OCI-LY3 (cell line): ENCODE results near the gene CARTPT.

Experiments used
- H2AFZ ChIP-seq: fragments of 200-600, 300-600 bp; shearing (Covaris generic); 2 replicates; pipeline ENCODE4 v1.6.0; 2014; ENCODE audit warnings: antibody characterized with exemption, low read depth, low read length
- H3K27ac ChIP-seq: fragments of 200-600, 300-600 bp; sonication (generic); 2 replicates; pipeline ENCODE4 v1.5.1; 2014; ENCODE audit warnings: mild to moderate bottlenecking, low read length, moderate library complexity, mixed read lengths
- H3K27me3 ChIP-seq: fragments of 200-600, 300-600 bp; sonication (generic); 2 replicates; pipeline ENCODE4 v1.6.1; 2014; ENCODE audit warnings: low read depth, low read length, mixed read lengths
- H3K36me3 ChIP-seq: fragments of 200-600, 300-600 bp; sonication (generic); replicated peaks from 2 replicates; pipeline ENCODE3; 2014; ENCODE audit warnings: low read depth, low read length, mixed read lengths
- H3K4me1 ChIP-seq: fragments of 300-600, 200-600 bp; sonication (generic); 2 replicates; pipeline ENCODE4 v1.6.1; 2014; ENCODE audit warnings: low read length, mixed read lengths
- H3K4me2 ChIP-seq: fragments of 200-600, 300-600 bp; sonication (generic); 2 replicates; pipeline ENCODE4 v1.6.1; 2014; ENCODE audit warnings: low read length, mixed read lengths
- H3K4me3 ChIP-seq: fragments of 300-600, 200-600 bp; sonication (generic); 2 replicates; pipeline ENCODE4 v1.5.1; 2014; ENCODE audit warnings: antibody characterized with exemption, mild to moderate bottlenecking, low read length, moderate library complexity
- H3K79me2 ChIP-seq: fragments of 300-600, 200-600 bp; shearing (Covaris generic); 2 replicates; pipeline ENCODE4 v1.6.1; 2014; ENCODE audit warnings: mild to moderate bottlenecking, low read length, mixed read lengths
- H3K9ac ChIP-seq: fragments of 300-600, 200-600 bp; shearing (Covaris generic); 2 replicates; pipeline ENCODE4 v1.6.0; 2014; ENCODE audit warnings: mild to moderate bottlenecking, low read length, moderate library complexity
- H3K9me3 ChIP-seq: fragments of 200-600, 300-600 bp; shearing (Covaris generic); 2 replicates; pipeline ENCODE4 v1.6.1; 2014; ENCODE audit warnings: low read length, mixed read lengths; ENCODE audit not compliant: insufficient read depth
- H4K20me1 ChIP-seq: fragments of 200-600, 300-600 bp; sonication (generic); 2 replicates; pipeline ENCODE4 v1.6.1; 2016; ENCODE audit warnings: low read length, mixed read lengths; ENCODE audit not compliant: insufficient read depth
- CTCF ChIP-seq: fragments of 200-600, 300-600 bp; sonication (generic); IDR thresholded peaks from 2 replicates; pipeline ENCODE4 v1.5.1; 2014; ENCODE audit warnings: antibody characterized with exemption, low read length, low read depth
- EZH2phosphoT487 ChIP-seq: fragments of 200-600 bp; shearing (Covaris generic); IDR thresholded peaks from 2 replicates; pipeline ENCODE4 v1.6.1; 2018; ENCODE audit warnings: antibody characterized with exemption, mixed run types, low read depth

Gene CARTPT

DNA sequence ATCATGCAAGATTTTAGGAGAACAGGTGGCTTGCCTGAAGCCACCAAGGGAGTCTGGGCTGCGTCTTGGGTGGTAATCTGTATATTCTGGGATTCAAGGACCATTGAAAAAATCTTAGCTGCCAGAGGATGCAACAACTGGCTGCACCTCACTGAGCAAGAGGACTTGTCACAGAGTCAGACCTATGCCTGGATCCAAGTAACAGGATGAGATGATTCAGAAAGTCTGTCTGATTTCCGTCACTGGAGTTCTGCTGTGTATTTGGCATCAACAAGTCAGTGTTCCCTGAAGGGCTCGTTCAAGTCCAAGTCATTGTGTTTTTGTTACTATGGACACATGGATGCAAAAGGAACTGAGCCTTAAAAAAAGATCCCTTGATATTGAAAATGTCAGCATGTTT is 37.8 kb upstream of the CARTPT start:
- Histone ChIP-seq H3K4me2 (no peak overlapping the region), H3K36me3 (no peaks in the 10 kb centered on the region), H3K27me3 (no peaks in the 10 kb centered on the region), H3K79me2 (no peaks in the 10 kb centered on the region), H3K9me3 (no peaks in the 10 kb centered on the region), H3K4me1 (no peaks in the 10 kb centered on the region), H3K9ac (no peak overlapping the region), H4K20me1 (no peaks in the 10 kb centered on the region), H2AFZ (no peak overlapping the region), H3K4me3 (no peak overlapping the region), H3K27ac (no peak overlapping the region)
- no peak for TF ChIP-seq EZH2phosphoT487
- no peak for TF ChIP-seq CTCF

GRCh38 chr5:71684309-71684708 is 34.8 kb upstream of the CARTPT start:
- Histone ChIP-seq H3K27ac (no peak overlapping the region), H3K36me3 (no peaks in the 10 kb centered on the region), H3K4me2 (no peak overlapping the region), H2AFZ (no peak overlapping the region), H3K79me2 (no peaks in the 10 kb centered on the region), H4K20me1 (no peaks in the 10 kb centered on the region), H3K4me3 (no peak overlapping the region), H3K9me3 (no peaks in the 10 kb centered on the region), H3K4me1 (no peaks in the 10 kb centered on the region), H3K27me3 (no peaks in the 10 kb centered on the region), H3K9ac (no peak overlapping the region)
- TF ChIP-seq EZH2phosphoT487, result no peak
- TF ChIP-seq CTCF, result no peak

GRCh38 chr5:71693828-71694427 is 25.1 kb upstream of the CARTPT start:
- no peak overlapping the region for H3K4me2 ChIP-seq
- H3K4me3 ChIP-seq, result no peak overlapping the region
- no peak overlapping the region for H3K9ac ChIP-seq
- H3K27me3 ChIP-seq, result 0 out of 2 replicates have a peak, but pooled peaks cover 3% of the 10 kb centered on the region
- TF ChIP-seq EZH2phosphoT487 (no peak), CTCF (no peak)
- H3K79me2 ChIP-seq, result no peaks in the 10 kb centered on the region
- no peak overlapping the region for H3K27ac ChIP-seq
- no peaks in the 10 kb centered on the region for H3K9me3 ChIP-seq
- H3K36me3 ChIP-seq, result no peaks in the 10 kb centered on the region
- H3K4me1 ChIP-seq, result no peaks in the 10 kb centered on the region
- no peaks in the 10 kb centered on the region for H4K20me1 ChIP-seq
- 0 out of 2 replicates have a peak overlapping the region, but pooled peaks have one; percentile 60 for H2AFZ ChIP-seq

- Histone ChIP-seq H3K4me2 (no peak overlapping the region), H3K4me3 (no peak overlapping the region), H3K36me3 (no peaks in the 10 kb centered on the region), H3K79me2 (no peaks in the 10 kb centered on the region), H3K9me3 (no peaks in the 10 kb centered on the region), H2AFZ (no peak overlapping the region), H3K27me3 (0 out of 2 replicates have a peak, but pooled peaks cover 3% of the 10 kb centered on the region), H3K27ac (no peak overlapping the region), H3K9ac (no peak overlapping the region), H4K20me1 (no peaks in the 10 kb centered on the region), H3K4me1 (no peaks in the 10 kb centered on the region)
- no peak for TF ChIP-seq CTCF
- no peak for TF ChIP-seq EZH2phosphoT487
These were observed 24.0 kb upstream of the CARTPT start for GRCh38 chr5:71695071-71695470.
